ENCODE measurements around the gene RPUSD4.

- TF ChIP-seq CTCF (IDR thresholded peaks at IDR 0.05; ENCODE audit: low read depth, low read length) = no peak
- no peak for TF ChIP-seq POLR2A (IDR thresholded peaks at IDR 0.05; ENCODE audit: extremely low read depth, insufficient read length)
- TF ChIP-seq MYC (IDR thresholded peaks at IDR 0.05; ENCODE audit: low read depth, low read length) = no peak
- TF ChIP-seq MAX (IDR thresholded peaks at IDR 0.05; ENCODE audit: low read depth, low read length) = no peak
Measured at GRCh38 chr11:126233391-126233790, 21.9 kb upstream of the RPUSD4 start.

Measured in NB4 (cell line).